ENCODE results near the gene LYZL6.
A peak's percentile ranks its signal among the peaks of the same experiment; 100 is the strongest.

Gene LYZL6

GRCh38 chr17:35969558-35970380 is 26.3 kb upstream of the LYZL6 start:
- no peak overlapping the region for H3K4me3 ChIP-seq (replicated peaks; ENCODE audit: low read depth, low read length)
- TF ChIP-seq CTCF (IDR thresholded peaks at IDR 0.05; ENCODE audit: low read length, missing control alignments), result peak; percentile 72
- DNase-seq (ENCODE audit: low read depth), result peak; percentile 85

GRCh38 chr17:35968520-35969054 is 25.1 kb upstream of the LYZL6 start:
- no peak for TF ChIP-seq CTCF (IDR thresholded peaks at IDR 0.05; ENCODE audit: low read length, missing control alignments)
- no peak overlapping the region for H3K4me3 ChIP-seq (replicated peaks; ENCODE audit: low read depth, low read length)
- no peak for DNase-seq (ENCODE audit: low read depth)

- no peak for DNase-seq (ENCODE audit: low read depth)
- no peak for TF ChIP-seq CTCF (IDR thresholded peaks at IDR 0.05; ENCODE audit: low read length, missing control alignments)
- no peak overlapping the region for H3K4me3 ChIP-seq (replicated peaks; ENCODE audit: low read depth, low read length)
Observed at GRCh38 chr17:35965272-35965671, 21.8 kb upstream of the LYZL6 start.

GRCh38 chr17:35963663-35964062 is 20.1 kb upstream of the LYZL6 start:
- H3K4me3 ChIP-seq (replicated peaks; ENCODE audit: low read depth, low read length), result no peak overlapping the region
- no peak for TF ChIP-seq CTCF (IDR thresholded peaks at IDR 0.05; ENCODE audit: low read length, missing control alignments)
- DNase-seq (ENCODE audit: low read depth), result no peak

GRCh38 chr17:35953720-35954119 is 10.2 kb upstream of the LYZL6 start:
- no peak for TF ChIP-seq CTCF (IDR thresholded peaks at IDR 0.05; ENCODE audit: low read length, missing control alignments)
- no peak for DNase-seq (ENCODE audit: low read depth)
- H3K4me3 ChIP-seq (replicated peaks; ENCODE audit: low read depth, low read length), result no peak overlapping the region

GRCh38 chr17:35949401-35949800 is 5.9 kb upstream of the LYZL6 start:
- TF ChIP-seq CTCF (IDR thresholded peaks at IDR 0.05; ENCODE audit: low read length, missing control alignments), result no peak
- H3K4me3 ChIP-seq (replicated peaks; ENCODE audit: low read depth, low read length), result no peak overlapping the region
- DNase-seq (ENCODE audit: low read depth), result no peak

- no peak overlapping the region for H3K4me3 ChIP-seq (replicated peaks; ENCODE audit: low read depth, low read length)
- DNase-seq (ENCODE audit: low read depth), result no peak
- no peak for TF ChIP-seq CTCF (IDR thresholded peaks at IDR 0.05; ENCODE audit: low read length, missing control alignments)
Observed at GRCh38 chr17:35948092-35948491, 4.6 kb upstream of the LYZL6 start.
